Breast epithelium (tissue), 4 donors: ENCODE results near the gene SIRPA. TPM values are rescaled to one million over a fixed set of nuclear protein-coding genes. Genes with fewer than 3 reads are reported as not detected.

Experiments
- DNase-seq, 2 donors: peaks; one replicate each; pipeline ENCODE4 v3.0.0-alpha.2; 2019; ENCODE audit warnings: low spot score in 2 of 2
- H3K27ac ChIP-seq, 2 donors: fragments of 200-600 bp; sonication (generic) in 1 of 2; one replicate each; pipeline ENCODE4 v1.5.1; 2016 to 2019; ENCODE audit warnings: mild to moderate bottlenecking in 1 of 2
- H3K27me3 ChIP-seq, 2 donors: fragments of 200-600 bp; sonication (generic) in 1 of 2; one replicate each; pipeline versions ENCODE4 v1.5.1 to v1.6.0; 2017 to 2019; ENCODE audit warnings: control low read depth in 1 of 2, mild to moderate bottlenecking in 1 of 2
- H3K36me3 ChIP-seq: fragments of 200-600 bp; one replicate; pipeline ENCODE4 v1.5.1; 2019
- H3K4me1 ChIP-seq, 2 donors: fragments of 200-600 bp; sonication (generic); one replicate each; pipeline ENCODE4 v1.5.1; 2016 to 2019; ENCODE audit warnings: control low read depth in 1 of 2
- H3K4me3 ChIP-seq, 3 donors: fragments of 200-600 bp; sonication (generic); 1 replicate in 2 of 3; 2 replicates in 1 of 3; pipeline ENCODE4 v1.5.1; 2016 to 2019; ENCODE audit warnings: mild to moderate bottlenecking in 3 of 3, moderate library complexity in 2 of 3
- H3K9me3 ChIP-seq, 2 donors: fragments of 200-600 bp; sonication (generic) in 1 of 2; one replicate each; pipeline ENCODE4 v1.5.1; 2016 to 2019; ENCODE audit warnings: control low read depth in 1 of 2
- POLR2A ChIP-seq: fragments of 450-650 bp; IDR thresholded peaks from one replicate; pipeline ENCODE4 v1.6.1; 2016; ENCODE audit warnings: antibody characterized with exemption, mild to moderate bottlenecking, moderate library complexity
- POLR2AphosphoS5 ChIP-seq, 3 donors: sonication (generic); formaldehyde crosslinking; IDR thresholded peaks; one replicate each; pipeline ENCODE4 v1.6.1; 2017; ENCODE audit warnings: antibody characterized with exemption in 3 of 3
- intact Hi-C: fragments of 100-400 bp; cut with DNase I; formaldehyde crosslinking; loops from one replicate; pipeline ENCODE4 v1.15.1; 2023; ENCODE audit warnings: low total_unique reads
- total RNA-seq, 3 donors: library from RNA; depleted of rRNA; stranded (reverse); fragments of >200 nt; gene quantifications; one replicate each; pipeline ENCODE4 v1.1.0, GENCODE V29; 2016
- TF ChIP-seq, protein P1 (sequence below), 3 donors: fragments of 450-650 bp; IDR thresholded peaks; one replicate each; pipeline ENCODE4 v1.5.1; 2016 to 2017; ENCODE audit warnings: antibody characterized with exemption in 3 of 3, mild to moderate bottlenecking in 3 of 3, moderate library complexity in 3 of 3

The SIRPA gene
- 10 to 100 TPM; 42.3 to 64.6 (median 53.9) TPM for total RNA-seq

DNA sequence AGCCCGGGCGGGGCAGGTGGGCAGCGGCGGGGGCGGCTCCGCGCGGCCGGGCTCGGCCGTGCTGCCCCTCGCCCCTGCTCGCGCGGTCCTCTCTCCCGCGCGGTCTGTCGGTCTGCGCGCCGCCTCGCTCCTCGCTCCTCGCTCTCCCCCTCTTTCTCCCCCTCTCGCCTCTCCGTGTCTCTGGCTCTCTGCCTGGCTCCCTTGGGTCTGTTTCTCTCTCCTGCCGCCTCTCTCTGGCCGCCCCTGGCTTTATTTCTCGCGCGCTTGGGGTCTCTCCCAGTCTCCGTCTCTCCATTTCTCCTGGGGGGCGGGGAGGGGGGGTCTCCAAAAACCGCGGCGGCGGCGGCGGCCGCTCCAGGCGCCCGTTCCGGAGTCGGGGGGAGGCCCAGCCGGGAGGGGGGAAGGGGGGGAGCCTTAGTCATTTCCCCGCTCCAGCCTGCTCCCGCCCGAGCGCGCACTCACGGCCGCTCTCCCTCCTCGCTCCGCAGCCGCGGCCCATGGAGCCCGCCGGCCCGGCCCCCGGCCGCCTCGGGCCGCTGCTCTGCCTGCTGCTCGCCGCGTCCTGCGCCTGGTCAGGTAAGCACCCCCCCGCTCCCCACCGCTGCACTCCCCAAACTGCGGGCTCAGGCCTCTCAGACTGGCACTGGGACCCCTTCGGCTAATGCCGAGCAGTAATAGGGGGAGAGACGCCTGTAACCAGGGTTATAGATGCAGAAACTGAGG is at the start of gene SIRPA:
SIRPA (plus strand) TSS at position 457 of the 723 bp plus-strand sequence; CDS start at position 498, 41 bp downstream.
- peak within 1 kb of the TSS; percentile 93 to 99 for H3K27ac ChIP-seq
- TF ChIP-seq POLR2A, result peak; percentile 27
- TF ChIP-seq, protein P1, sequence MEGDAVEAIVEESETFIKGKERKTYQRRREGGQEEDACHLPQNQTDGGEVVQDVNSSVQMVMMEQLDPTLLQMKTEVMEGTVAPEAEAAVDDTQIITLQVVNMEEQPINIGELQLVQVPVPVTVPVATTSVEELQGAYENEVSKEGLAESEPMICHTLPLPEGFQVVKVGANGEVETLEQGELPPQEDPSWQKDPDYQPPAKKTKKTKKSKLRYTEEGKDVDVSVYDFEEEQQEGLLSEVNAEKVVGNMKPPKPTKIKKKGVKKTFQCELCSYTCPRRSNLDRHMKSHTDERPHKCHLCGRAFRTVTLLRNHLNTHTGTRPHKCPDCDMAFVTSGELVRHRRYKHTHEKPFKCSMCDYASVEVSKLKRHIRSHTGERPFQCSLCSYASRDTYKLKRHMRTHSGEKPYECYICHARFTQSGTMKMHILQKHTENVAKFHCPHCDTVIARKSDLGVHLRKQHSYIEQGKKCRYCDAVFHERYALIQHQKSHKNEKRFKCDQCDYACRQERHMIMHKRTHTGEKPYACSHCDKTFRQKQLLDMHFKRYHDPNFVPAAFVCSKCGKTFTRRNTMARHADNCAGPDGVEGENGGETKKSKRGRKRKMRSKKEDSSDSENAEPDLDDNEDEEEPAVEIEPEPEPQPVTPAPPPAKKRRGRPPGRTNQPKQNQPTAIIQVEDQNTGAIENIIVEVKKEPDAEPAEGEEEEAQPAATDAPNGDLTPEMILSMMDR (IDR thresholded peaks at IDR 0.05), result no peak
- TF ChIP-seq POLR2AphosphoS5 (IDR thresholded peaks at IDR 0.05), result peak in 1 of 3 donors; percentile 19
- H3K4me3 ChIP-seq, result peak within 1 kb of the TSS; percentile 82 to 88 (median 85)
- intact Hi-C loops, result loop anchor here (5.0 kb wide), 1 partner anchor 83 kb away; no protein-coding TSS in a partner anchor
- H3K9me3 ChIP-seq, result no peaks in the 10 kb centered on the region
- DNase-seq, result peak in 1 of 2 donors; percentile 63
- H3K27me3 ChIP-seq, result no peaks in the 10 kb centered on the region
- H3K4me1 ChIP-seq, result peaks cover 0 to 18% of the 10 kb centered on the region in 2 donors
- H3K36me3 ChIP-seq, result no peaks in the 10 kb centered on the region

GRCh38 chr20:1845701-1846100 is 49.5 kb upstream of the SIRPA start:
- Histone ChIP-seq H3K27ac (no peak overlapping the region), H3K4me1 (no peaks in the 10 kb centered on the region), H3K4me3 (no peak overlapping the region), H3K9me3 (no peaks in the 10 kb centered on the region), H3K36me3 (no peaks in the 10 kb centered on the region), H3K27me3 (no peaks in the 10 kb centered on the region)
- intact Hi-C loops, result no loop called here
- no peak for DNase-seq
- TF ChIP-seq POLR2A, result no peak
- TF ChIP-seq, protein P1 (IDR thresholded peaks at IDR 0.05), result no peak
- TF ChIP-seq POLR2AphosphoS5 (IDR thresholded peaks at IDR 0.05), result no peak

- no peak overlapping the region for H3K27ac ChIP-seq
- no peaks in the 10 kb centered on the region for H3K27me3 ChIP-seq
- H3K36me3 ChIP-seq, result no peaks in the 10 kb centered on the region
- no peak overlapping the region for H3K4me3 ChIP-seq
- no peaks in the 10 kb centered on the region for H3K9me3 ChIP-seq
- no peak for DNase-seq
- no peaks in the 10 kb centered on the region for H3K4me1 ChIP-seq
- intact Hi-C loops, result no loop called here
- no peak for TF ChIP-seq POLR2AphosphoS5 (IDR thresholded peaks at IDR 0.05)
- no peak for TF ChIP-seq POLR2A
- TF ChIP-seq, protein P1 (IDR thresholded peaks at IDR 0.05), result no peak
Observed at GRCh38 chr20:1846341-1846740, 48.9 kb upstream of the SIRPA start.

GRCh38 chr20:1846876-1847275 is 48.3 kb upstream of the SIRPA start:
- H3K4me1 ChIP-seq, result no peaks in the 10 kb centered on the region
- DNase-seq, result no peak
- intact Hi-C loops, result no loop called here
- no peak for TF ChIP-seq POLR2A
- TF ChIP-seq, protein P1 (IDR thresholded peaks at IDR 0.05), result no peak
- TF ChIP-seq POLR2AphosphoS5 (IDR thresholded peaks at IDR 0.05), result no peak
- no peaks in the 10 kb centered on the region for H3K36me3 ChIP-seq
- H3K27me3 ChIP-seq, result no peaks in the 10 kb centered on the region
- H3K27ac ChIP-seq, result no peak overlapping the region
- no peak overlapping the region for H3K4me3 ChIP-seq
- H3K9me3 ChIP-seq, result no peaks in the 10 kb centered on the region

DNA sequence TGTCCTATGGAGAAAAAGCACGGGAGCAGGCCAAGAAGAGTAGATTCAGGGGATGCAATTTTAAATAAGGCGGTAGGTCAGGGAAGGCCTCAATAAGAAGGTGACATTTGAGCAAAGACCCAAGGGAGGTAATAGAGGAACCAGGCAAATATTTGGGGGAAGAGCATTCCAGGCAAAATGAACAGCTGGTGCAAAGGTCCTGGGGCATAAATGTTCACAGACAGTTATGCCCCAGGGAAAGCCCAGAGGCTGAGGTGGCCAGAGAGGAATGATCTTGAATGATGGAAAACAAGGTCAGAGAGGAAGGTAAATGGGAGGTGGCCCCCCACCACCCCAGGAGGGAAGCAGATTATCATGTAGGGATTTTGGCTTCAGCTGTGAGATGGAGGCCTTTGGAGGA is 47.4 kb upstream of the SIRPA start:
- Histone ChIP-seq H3K27ac (no peak overlapping the region), H3K4me3 (no peak overlapping the region), H3K27me3 (no peaks in the 10 kb centered on the region), H3K9me3 (no peaks in the 10 kb centered on the region), H3K4me1 (no peaks in the 10 kb centered on the region), H3K36me3 (no peaks in the 10 kb centered on the region)
- TF ChIP-seq POLR2A (no peak), POLR2AphosphoS5 (IDR thresholded peaks at IDR 0.05) (no peak)
- TF ChIP-seq, protein P1 (IDR thresholded peaks at IDR 0.05), result no peak
- intact Hi-C loops, result no loop called here
- DNase-seq, result no peak
